Measurements from ENCODE around the gene ACAP3.

DNA sequence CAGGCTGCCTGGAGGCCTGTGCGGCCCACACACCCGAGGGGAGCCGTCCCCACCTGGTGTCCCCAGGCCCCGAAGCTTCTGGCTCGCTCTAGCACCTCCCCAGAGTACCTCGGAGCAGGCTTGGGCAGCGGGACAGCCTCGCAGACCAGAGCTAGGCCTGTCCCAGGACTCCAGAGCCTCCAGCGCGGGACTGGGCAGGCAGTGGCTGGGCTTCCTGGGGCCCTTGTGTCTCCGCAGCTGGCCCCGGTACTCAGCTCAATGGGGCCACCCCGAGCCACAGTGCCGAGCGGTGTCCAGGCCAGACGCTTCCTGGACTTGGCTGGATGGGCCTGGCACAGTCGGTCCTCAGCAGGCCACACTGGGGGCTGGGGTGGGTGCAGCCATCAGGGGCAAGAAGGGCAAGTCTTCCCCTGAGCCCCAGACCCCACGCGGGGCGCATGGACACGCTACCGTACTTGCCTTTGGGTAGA lies 22.6 kb downstream of the ACAP3 start:
- TF ChIP-seq TEAD4 (IDR thresholded peaks at IDR 0.05) (no peak), NFIC (IDR thresholded peaks at IDR 0.05) (no peak), RAD21 (IDR thresholded peaks at IDR 0.05; ENCODE audit: low read depth) (no peak)

Measured in Ishikawa (cell line).